Breast epithelium (tissue), 4 donors: Measurements from ENCODE around the gene COX17. TPM values are rescaled to one million over a fixed set of nuclear protein-coding genes. Genes with fewer than 3 reads are reported as not detected.

Source experiments
- DNase-seq, 2 donors: peaks; one replicate each; pipeline ENCODE4 v3.0.0-alpha.2; 2019; ENCODE audit warnings: low spot score in 2 of 2
- H3K27ac ChIP-seq, 2 donors: fragments of 200-600 bp; sonication (generic) in 1 of 2; one replicate each; pipeline ENCODE4 v1.5.1; 2016 to 2019; ENCODE audit warnings: mild to moderate bottlenecking in 1 of 2
- H3K27me3 ChIP-seq, 2 donors: fragments of 200-600 bp; sonication (generic) in 1 of 2; one replicate each; pipeline versions ENCODE4 v1.5.1 to v1.6.0; 2017 to 2019; ENCODE audit warnings: control low read depth in 1 of 2, mild to moderate bottlenecking in 1 of 2
- H3K36me3 ChIP-seq: fragments of 200-600 bp; one replicate; pipeline ENCODE4 v1.5.1; 2019
- H3K4me1 ChIP-seq, 2 donors: fragments of 200-600 bp; sonication (generic); one replicate each; pipeline ENCODE4 v1.5.1; 2016 to 2019; ENCODE audit warnings: control low read depth in 1 of 2
- H3K4me3 ChIP-seq, 3 donors: fragments of 200-600 bp; sonication (generic); 1 replicate in 2 of 3; 2 replicates in 1 of 3; pipeline ENCODE4 v1.5.1; 2016 to 2019; ENCODE audit warnings: mild to moderate bottlenecking in 3 of 3, moderate library complexity in 2 of 3
- H3K9me3 ChIP-seq, 2 donors: fragments of 200-600 bp; sonication (generic) in 1 of 2; one replicate each; pipeline ENCODE4 v1.5.1; 2016 to 2019; ENCODE audit warnings: control low read depth in 1 of 2
- POLR2A ChIP-seq: fragments of 450-650 bp; IDR thresholded peaks from one replicate; pipeline ENCODE4 v1.6.1; 2016; ENCODE audit warnings: antibody characterized with exemption, mild to moderate bottlenecking, moderate library complexity
- POLR2AphosphoS5 ChIP-seq, 3 donors: sonication (generic); formaldehyde crosslinking; IDR thresholded peaks; one replicate each; pipeline ENCODE4 v1.6.1; 2017; ENCODE audit warnings: antibody characterized with exemption in 3 of 3
- intact Hi-C: fragments of 100-400 bp; cut with DNase I; formaldehyde crosslinking; loops from one replicate; pipeline ENCODE4 v1.15.1; 2023; ENCODE audit warnings: low total_unique reads
- total RNA-seq, 3 donors: library from RNA; depleted of rRNA; stranded (reverse); fragments of >200 nt; gene quantifications; one replicate each; pipeline ENCODE4 v1.1.0, GENCODE V29; 2016
- TF ChIP-seq, protein P1 (sequence below), 3 donors: fragments of 450-650 bp; IDR thresholded peaks; one replicate each; pipeline ENCODE4 v1.5.1; 2016 to 2017; ENCODE audit warnings: antibody characterized with exemption in 3 of 3, mild to moderate bottlenecking in 3 of 3, moderate library complexity in 3 of 3

Gene COX17
- total RNA-seq, 3 donors from 2014 or later, result 26.7 to 42.6 (median 33.4) TPM

GRCh38 chr3:119673875-119674274, 3.3 kb downstream of the COX17 start:
- H3K27ac ChIP-seq, result no peak overlapping the region
- no peak for TF ChIP-seq POLR2AphosphoS5 (IDR thresholded peaks at IDR 0.05)
- TF ChIP-seq, protein P1, sequence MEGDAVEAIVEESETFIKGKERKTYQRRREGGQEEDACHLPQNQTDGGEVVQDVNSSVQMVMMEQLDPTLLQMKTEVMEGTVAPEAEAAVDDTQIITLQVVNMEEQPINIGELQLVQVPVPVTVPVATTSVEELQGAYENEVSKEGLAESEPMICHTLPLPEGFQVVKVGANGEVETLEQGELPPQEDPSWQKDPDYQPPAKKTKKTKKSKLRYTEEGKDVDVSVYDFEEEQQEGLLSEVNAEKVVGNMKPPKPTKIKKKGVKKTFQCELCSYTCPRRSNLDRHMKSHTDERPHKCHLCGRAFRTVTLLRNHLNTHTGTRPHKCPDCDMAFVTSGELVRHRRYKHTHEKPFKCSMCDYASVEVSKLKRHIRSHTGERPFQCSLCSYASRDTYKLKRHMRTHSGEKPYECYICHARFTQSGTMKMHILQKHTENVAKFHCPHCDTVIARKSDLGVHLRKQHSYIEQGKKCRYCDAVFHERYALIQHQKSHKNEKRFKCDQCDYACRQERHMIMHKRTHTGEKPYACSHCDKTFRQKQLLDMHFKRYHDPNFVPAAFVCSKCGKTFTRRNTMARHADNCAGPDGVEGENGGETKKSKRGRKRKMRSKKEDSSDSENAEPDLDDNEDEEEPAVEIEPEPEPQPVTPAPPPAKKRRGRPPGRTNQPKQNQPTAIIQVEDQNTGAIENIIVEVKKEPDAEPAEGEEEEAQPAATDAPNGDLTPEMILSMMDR (IDR thresholded peaks at IDR 0.05), result no peak
- no peaks in the 10 kb centered on the region for H3K36me3 ChIP-seq
- H3K9me3 ChIP-seq, result no peaks in the 10 kb centered on the region
- DNase-seq, result no peak
- intact Hi-C loops, result no loop called here
- H3K27me3 ChIP-seq, result no peaks in the 10 kb centered on the region
- no peak overlapping the region for H3K4me3 ChIP-seq
- H3K4me1 ChIP-seq, result peaks cover 0 to 10% of the 10 kb centered on the region in 2 donors

- H3K9me3 ChIP-seq, result no peaks in the 10 kb centered on the region
- DNase-seq, result no peak
- no peaks in the 10 kb centered on the region for H3K27me3 ChIP-seq
- H3K4me3 ChIP-seq, result no peak overlapping the region
- H3K27ac ChIP-seq, result no peak overlapping the region
- TF ChIP-seq, protein P1 (IDR thresholded peaks at IDR 0.05), result no peak
- no peak for TF ChIP-seq POLR2AphosphoS5 (IDR thresholded peaks at IDR 0.05)
- no peaks in the 10 kb centered on the region for H3K36me3 ChIP-seq
- H3K4me1 ChIP-seq, result peaks cover 0 to 10% of the 10 kb centered on the region in 2 donors
- intact Hi-C loops, result no loop called here
Measured at GRCh38 chr3:119672776-119673175, 4.4 kb downstream of the COX17 start.

GRCh38 chr3:119669906-119670570, 7.2 kb downstream of the COX17 start:
- no peak for TF ChIP-seq POLR2A
- TF ChIP-seq, protein P1 (IDR thresholded peaks at IDR 0.05), result no peak
- no peaks in the 10 kb centered on the region for H3K4me1 ChIP-seq
- H3K4me3 ChIP-seq, result no peak overlapping the region
- intact Hi-C loops, result no loop called here
- no peaks in the 10 kb centered on the region for H3K9me3 ChIP-seq
- no peaks in the 10 kb centered on the region for H3K27me3 ChIP-seq
- H3K27ac ChIP-seq, result peak overlapping the region in 1 of 2 donors; percentile 3
- DNase-seq, result no peak
- H3K36me3 ChIP-seq, result no peaks in the 10 kb centered on the region

GRCh38 chr3:119665954-119666559, 11.1 kb downstream of the COX17 start:
- H3K4me3 ChIP-seq, result no peak overlapping the region
- TF ChIP-seq POLR2AphosphoS5 (IDR thresholded peaks at IDR 0.05) (no peak), POLR2A (no peak)
- TF ChIP-seq, protein P1 (IDR thresholded peaks at IDR 0.05), result no peak
- DNase-seq, result no peak
- intact Hi-C loops, result no loop called here
- H3K27ac ChIP-seq, result no peak overlapping the region
- no peaks in the 10 kb centered on the region for H3K27me3 ChIP-seq
- H3K4me1 ChIP-seq, result no peaks in the 10 kb centered on the region
- H3K9me3 ChIP-seq, result no peaks in the 10 kb centered on the region
- no peaks in the 10 kb centered on the region for H3K36me3 ChIP-seq

- TF ChIP-seq POLR2A (no peak), POLR2AphosphoS5 (IDR thresholded peaks at IDR 0.05) (no peak)
- TF ChIP-seq, protein P1 (IDR thresholded peaks at IDR 0.05), result no peak
- Histone ChIP-seq H3K4me3 (no peak overlapping the region), H3K9me3 (no peaks in the 10 kb centered on the region), H3K27ac (no peak overlapping the region), H3K36me3 (no peaks in the 10 kb centered on the region), H3K4me1 (no peaks in the 10 kb centered on the region), H3K27me3 (no peaks in the 10 kb centered on the region)
- intact Hi-C loops, result no loop called here
- no peak for DNase-seq
Measured at GRCh38 chr3:119664850-119665379, 12.3 kb downstream of the COX17 start.
